ENCODE results near the gene LAMP2. TPM values are rescaled to one million over a fixed set of nuclear protein-coding genes. Genes with fewer than 3 reads are reported as not detected.
A peak's percentile ranks its signal among the peaks of the same experiment; 100 is the strongest.

Gene LAMP2
- total RNA-seq, 1 donor from 2014 or later, result 32.6 TPM

DNA sequence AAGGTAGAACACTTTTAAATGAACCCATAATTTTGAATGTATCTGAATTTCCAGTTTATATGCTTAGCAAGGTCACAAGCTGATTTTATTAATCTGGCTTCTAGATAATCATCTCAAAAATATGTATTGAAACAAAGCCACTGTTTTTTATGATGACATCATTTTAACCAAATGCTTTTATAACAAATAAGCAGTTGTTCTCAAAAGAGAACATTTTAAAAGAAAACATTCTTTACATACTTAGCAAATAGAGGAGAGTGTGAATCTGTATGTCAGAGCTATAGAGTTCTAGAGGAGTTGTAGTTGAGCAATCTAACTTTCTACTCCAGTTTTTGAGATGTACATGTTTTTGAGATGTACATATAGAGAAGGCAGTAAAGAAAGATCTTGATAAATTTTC, 42.5 kb downstream of the LAMP2 start:
- TF ChIP-seq, protein P1, sequence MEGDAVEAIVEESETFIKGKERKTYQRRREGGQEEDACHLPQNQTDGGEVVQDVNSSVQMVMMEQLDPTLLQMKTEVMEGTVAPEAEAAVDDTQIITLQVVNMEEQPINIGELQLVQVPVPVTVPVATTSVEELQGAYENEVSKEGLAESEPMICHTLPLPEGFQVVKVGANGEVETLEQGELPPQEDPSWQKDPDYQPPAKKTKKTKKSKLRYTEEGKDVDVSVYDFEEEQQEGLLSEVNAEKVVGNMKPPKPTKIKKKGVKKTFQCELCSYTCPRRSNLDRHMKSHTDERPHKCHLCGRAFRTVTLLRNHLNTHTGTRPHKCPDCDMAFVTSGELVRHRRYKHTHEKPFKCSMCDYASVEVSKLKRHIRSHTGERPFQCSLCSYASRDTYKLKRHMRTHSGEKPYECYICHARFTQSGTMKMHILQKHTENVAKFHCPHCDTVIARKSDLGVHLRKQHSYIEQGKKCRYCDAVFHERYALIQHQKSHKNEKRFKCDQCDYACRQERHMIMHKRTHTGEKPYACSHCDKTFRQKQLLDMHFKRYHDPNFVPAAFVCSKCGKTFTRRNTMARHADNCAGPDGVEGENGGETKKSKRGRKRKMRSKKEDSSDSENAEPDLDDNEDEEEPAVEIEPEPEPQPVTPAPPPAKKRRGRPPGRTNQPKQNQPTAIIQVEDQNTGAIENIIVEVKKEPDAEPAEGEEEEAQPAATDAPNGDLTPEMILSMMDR (IDR thresholded peaks at IDR 0.05), result no peak
- Mint-ChIP-seq H3K36me3 (ENCODE audit: low read depth) (no peaks in the 10 kb centered on the region), H3K4me3 (no peak overlapping the region), H3K27ac (no peak overlapping the region), H3K9me3 (no peaks in the 10 kb centered on the region), H3K4me1 (peaks cover 19% of the 10 kb centered on the region), H3K27me3 (no peaks in the 10 kb centered on the region)
- intact Hi-C loops (cut with micrococcal nuclease), result no loop called here
- ChIA-PET CTCF (no interaction called here), POLR2A (no interaction called here)
- DNase-seq (no peak), ATAC-seq (ENCODE audit: low read depth) (no peak)

DNA sequence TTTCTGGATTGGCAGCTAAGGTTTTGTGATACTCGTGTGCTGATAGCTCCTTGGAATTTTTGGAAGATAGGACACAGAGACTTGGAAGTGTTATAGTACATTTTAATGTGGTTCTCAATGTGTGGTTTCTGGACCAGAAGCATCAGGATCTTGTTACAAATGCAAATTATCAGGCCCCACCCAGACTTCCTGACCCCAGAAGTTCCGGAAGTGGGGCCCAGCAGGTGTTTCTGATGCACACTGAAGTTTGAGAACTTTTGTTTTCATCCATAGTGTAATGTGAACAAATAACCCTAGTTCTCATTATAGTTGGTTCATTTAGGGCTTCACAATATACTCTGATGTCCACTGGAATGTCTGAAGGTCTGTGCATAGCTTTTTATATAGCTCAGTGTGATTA, 49.6 kb downstream of the LAMP2 start:
- ATAC-seq (ENCODE audit: low read depth), result peak; percentile 40
- Mint-ChIP-seq H3K4me1 (peaks cover 34% of the 10 kb centered on the region), H3K4me3 (peak overlapping the region; percentile 24), H3K36me3 (ENCODE audit: low read depth) (no peaks in the 10 kb centered on the region), H3K27me3 (no peaks in the 10 kb centered on the region), H3K9me3 (no peaks in the 10 kb centered on the region), H3K27ac (peak overlapping the region; percentile 69)
- POLR2A ChIA-PET, result no interaction called here
- CTCF ChIA-PET, result no interaction called here
- intact Hi-C loops (cut with micrococcal nuclease), result no loop called here
- no peak for DNase-seq
- TF ChIP-seq, protein P1 (IDR thresholded peaks at IDR 0.05), result no peak

DNA sequence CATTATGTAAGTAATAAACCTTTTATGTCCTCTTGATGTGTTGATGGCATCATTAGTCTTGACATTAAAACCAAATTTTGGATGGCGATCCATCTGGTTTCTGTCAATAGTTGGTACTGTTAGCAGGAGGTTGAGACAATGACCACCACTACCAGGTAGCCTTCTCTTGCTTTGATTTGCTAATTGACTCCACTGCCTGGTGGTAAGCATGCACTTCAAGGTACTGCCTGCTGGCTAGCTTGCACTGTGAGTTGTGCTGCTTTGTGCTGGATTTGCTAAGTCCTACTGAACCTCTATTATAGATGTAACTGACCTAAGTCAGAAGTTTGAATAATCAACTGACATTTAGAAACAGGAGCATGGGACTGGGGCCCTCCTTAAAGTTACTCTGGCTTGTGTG, 60.9 kb downstream of the LAMP2 start:
- no peak overlapping the region for H3K27ac Mint-ChIP-seq
- peaks cover 7% of the 10 kb centered on the region for H3K9me3 Mint-ChIP-seq
- intact Hi-C loops (cut with micrococcal nuclease), result no loop called here
- H3K4me3 Mint-ChIP-seq, result no peak overlapping the region
- no peaks in the 10 kb centered on the region for H3K36me3 Mint-ChIP-seq (ENCODE audit: low read depth)
- ChIA-PET POLR2A (no interaction called here), CTCF (no interaction called here)
- H3K4me1 Mint-ChIP-seq, result no peaks in the 10 kb centered on the region
- TF ChIP-seq, protein P1 (IDR thresholded peaks at IDR 0.05), result no peak
- no peak for DNase-seq
- no peak for ATAC-seq (ENCODE audit: low read depth)
- H3K27me3 Mint-ChIP-seq, result no peaks in the 10 kb centered on the region

DNA sequence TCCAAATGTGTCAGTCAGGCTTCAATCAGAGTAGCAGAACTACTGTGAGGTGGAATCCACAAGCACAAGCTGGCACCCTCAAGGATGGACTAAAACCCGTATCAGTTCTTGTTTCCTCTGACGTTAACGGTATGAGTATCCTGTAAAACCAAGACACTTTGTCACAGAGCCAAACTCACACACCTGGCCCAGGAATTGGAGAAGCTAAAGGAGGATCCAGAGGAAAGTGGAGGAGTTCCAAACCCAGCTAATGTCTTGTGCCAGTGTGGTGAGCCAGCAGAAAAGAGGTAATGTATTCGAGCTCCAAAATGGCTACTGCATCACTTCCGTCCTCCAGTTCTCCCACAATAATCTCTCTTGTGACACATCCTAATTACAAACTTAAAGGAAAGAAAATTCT, 62.5 kb downstream of the LAMP2 start:
- no peaks in the 10 kb centered on the region for H3K36me3 Mint-ChIP-seq (ENCODE audit: low read depth)
- TF ChIP-seq, protein P1 (IDR thresholded peaks at IDR 0.05), result no peak
- intact Hi-C loops (cut with micrococcal nuclease), result no loop called here
- no peak for ATAC-seq (ENCODE audit: low read depth)
- H3K4me3 Mint-ChIP-seq, result no peak overlapping the region
- peaks cover 7% of the 10 kb centered on the region for H3K9me3 Mint-ChIP-seq
- ChIA-PET POLR2A (no interaction called here), CTCF (no interaction called here)
- no peaks in the 10 kb centered on the region for H3K4me1 Mint-ChIP-seq
- no peaks in the 10 kb centered on the region for H3K27me3 Mint-ChIP-seq
- DNase-seq, result no peak
- no peak overlapping the region for H3K27ac Mint-ChIP-seq

DNA sequence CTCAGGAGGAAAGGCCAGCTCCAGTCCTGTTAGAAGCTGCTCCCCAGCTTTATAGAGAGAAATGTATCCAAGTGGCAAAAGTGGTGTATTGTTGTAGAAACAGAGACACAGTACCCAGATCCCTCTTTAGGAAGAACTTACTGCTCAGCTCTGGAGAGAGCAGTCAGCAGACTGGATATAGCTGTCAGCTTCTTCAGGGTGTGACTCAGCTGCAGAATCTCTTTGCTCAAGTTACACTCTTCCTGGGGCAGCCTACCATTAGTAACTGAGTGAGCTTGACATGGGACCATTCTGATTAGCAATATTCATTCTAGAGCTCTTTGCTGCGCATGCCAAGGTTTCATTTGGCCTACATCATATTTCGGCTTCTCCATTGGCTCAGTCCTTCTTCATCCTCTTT, 66.7 kb downstream of the LAMP2 start:
- H3K27ac Mint-ChIP-seq, result no peak overlapping the region
- H3K4me1 Mint-ChIP-seq, result no peaks in the 10 kb centered on the region
- TF ChIP-seq, protein P1 (IDR thresholded peaks at IDR 0.05), result no peak
- no peak overlapping the region for H3K4me3 Mint-ChIP-seq
- H3K36me3 Mint-ChIP-seq (ENCODE audit: low read depth), result no peaks in the 10 kb centered on the region
- DNase-seq (no peak), ATAC-seq (ENCODE audit: low read depth) (no peak)
- POLR2A ChIA-PET, result no interaction called here
- H3K9me3 Mint-ChIP-seq, result no peaks in the 10 kb centered on the region
- intact Hi-C loops (cut with micrococcal nuclease), result no loop called here
- H3K27me3 Mint-ChIP-seq, result no peaks in the 10 kb centered on the region
- CTCF ChIA-PET, result no interaction called here
